CD4-positive, alpha-beta T cell (primary cell): ENCODE results near the gene ZRANB3. TPM values are rescaled to one million over a fixed set of nuclear protein-coding genes. Genes with fewer than 3 reads are reported as not detected.
"Not testable (repeated sequence)": the region's sequence is repeated elsewhere in the genome, so short reads cannot be mapped to it uniquely, and the experiment has no call there.

ENCODE experiments used
- ATAC-seq: fragments of 200-7000 bp; cut with Tn5 transposase; one replicate; pipeline ENCODE4 v1.10.0; 2022; ENCODE audit warnings: mild to moderate bottlenecking; ENCODE audit not compliant: poor library complexity
- CTCF ChIA-PET: fragments of 350-600 bp; sonication (Branson Sonifier 250); formaldehyde crosslinking; loops from one replicate; lab custom pipeline; 2021; ENCODE audit warnings: antibody characterized with exemption, inconsistent platforms; lab: Charles Lee
- POLR2A ChIA-PET: fragments of 350-600 bp; sonication (Branson Sonifier 250); formaldehyde crosslinking; loops from one replicate; lab custom pipeline; 2021; ENCODE audit warnings: antibody characterized with exemption, inconsistent platforms; lab: Charles Lee
- DNase-seq, 14 experiments: peaks; one replicate each; pipeline ENCODE4 v3.0.0-alpha.2; 2013 to 2020; ENCODE audit warnings: mixed read lengths in 2 of 14
- H3K27ac ChIP-seq, 2 donors: one replicate each; pipeline versions ENCODE4 v1.5.1 to v1.7.0; 2013; ENCODE audit warnings: low read length in 2 of 2, low read depth in 1 of 2, mild to moderate bottlenecking in 1 of 2
- H3K27me3 ChIP-seq, 2 experiments: 1 replicate in 1 of 2; 2 replicates in 1 of 2; pipeline versions ENCODE4 v1.6.1 to v1.7.0; 2013; ENCODE audit warnings: low read length in 2 of 2, control low read depth in 1 of 2, mild to moderate bottlenecking in 1 of 2, moderate library complexity in 1 of 2; ENCODE audit not compliant: insufficient read depth in 2 of 2, control insufficient read depth in 1 of 2
- H3K36me3 ChIP-seq: one replicate; pipeline ENCODE4 v1.6.1; 2013; ENCODE audit warnings: low read length, control low read depth; ENCODE audit not compliant: insufficient read depth
- H3K4me1 ChIP-seq: one replicate; pipeline ENCODE4 v1.6.1; 2013; ENCODE audit warnings: low read length, control low read depth; ENCODE audit not compliant: insufficient read depth
- H3K4me3 ChIP-seq: one replicate; pipeline ENCODE4 v1.5.1; 2013; ENCODE audit warnings: mild to moderate bottlenecking, low read length, moderate library complexity
- H3K9me3 ChIP-seq, 2 experiments: 1 replicate in 1 of 2; 2 replicates in 1 of 2; pipeline versions ENCODE4 v1.6.1 to v1.7.0; 2013; ENCODE audit warnings: low read length in 2 of 2, mild to moderate bottlenecking in 2 of 2, control low read depth in 1 of 2, moderate library complexity in 1 of 2; ENCODE audit not compliant: control insufficient read depth in 1 of 2, insufficient read depth in 1 of 2
- H3K27ac Mint-ChIP-seq: one replicate; pipeline ENCODE4 v1.8.0; 2020; ENCODE audit warnings: mixed read lengths
- H3K27me3 Mint-ChIP-seq: one replicate; pipeline ENCODE4 v1.8.0; 2021; ENCODE audit warnings: mixed read lengths
- H3K36me3 Mint-ChIP-seq: one replicate; pipeline ENCODE4 v1.8.0; 2021; ENCODE audit warnings: low read depth, mixed read lengths
- H3K4me1 Mint-ChIP-seq: one replicate; pipeline ENCODE4 v1.8.0; 2021; ENCODE audit warnings: low read depth, mixed read lengths
- H3K4me3 Mint-ChIP-seq: one replicate; pipeline ENCODE4 v1.8.0; 2020; ENCODE audit warnings: mild to moderate bottlenecking, mixed read lengths
- H3K9me3 Mint-ChIP-seq: one replicate; pipeline ENCODE4 v1.8.0; 2020; ENCODE audit warnings: mixed read lengths
- CTCF ChIP-seq: fragments of 200-600 bp; IDR thresholded peaks from one replicate; pipeline ENCODE4 v1.8.0; 2022; ENCODE audit warnings: antibody characterized with exemption, mild to moderate bottlenecking
- intact Hi-C, 2 experiments: fragments of 100-400 bp; cut with DNase I in 1 of 2; cut with micrococcal nuclease in 1 of 2; formaldehyde crosslinking; loops; one replicate each; pipeline versions ENCODE4 v1.15.1 to v1.9.0; 2023 to 2025; cut with DNase I, micrococcal nuclease
- total RNA-seq, 174 experiments: library from RNA in 2 of 174; stranded (reverse) in 2 of 174; gene quantifications; one replicate each; pipeline ENCODE4 v1.2.3 and lab custom pipeline; 2021 to 2026

The ZRANB3 gene
- total RNA-seq, 2 experiments from 2014 or later: 3.9 to 4.2 TPM

DNA sequence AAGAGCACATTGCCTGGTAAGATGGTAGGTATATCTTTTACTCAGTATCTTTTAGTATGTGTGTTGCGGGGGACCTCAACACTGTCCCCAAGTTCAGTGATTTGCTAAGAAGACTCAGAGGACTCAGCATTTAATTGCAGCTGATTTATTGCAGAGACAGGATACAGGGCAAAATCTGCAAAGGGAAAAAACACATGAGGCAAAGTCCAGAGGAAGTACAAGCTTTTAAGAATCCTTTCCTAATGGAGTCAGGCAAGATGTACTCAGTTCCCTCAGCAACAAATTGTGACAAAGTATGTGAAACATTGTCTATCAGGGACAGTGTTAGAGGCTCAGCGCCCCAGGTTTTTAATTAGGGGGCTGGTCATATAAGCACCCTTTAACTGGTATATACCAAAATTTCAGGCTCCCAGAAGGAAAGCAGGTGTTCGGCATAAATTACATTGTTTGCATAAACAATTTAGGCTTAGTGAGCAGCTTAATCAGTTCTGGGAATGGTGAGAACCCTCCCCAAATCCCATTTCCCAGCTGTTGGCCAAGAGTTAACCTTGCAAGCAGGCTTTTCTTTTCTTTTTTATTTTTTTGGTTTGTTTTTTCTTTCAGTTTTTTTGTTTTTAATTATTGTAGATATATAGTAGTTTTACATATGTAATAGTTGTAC, 437.2 kb downstream of the ZRANB3 start:
- Mint-ChIP-seq H3K27ac (no peak overlapping the region), H3K27me3 (no peaks in the 10 kb centered on the region), H3K4me3 (no peak overlapping the region), H3K4me1 (peaks cover 21% of the 10 kb centered on the region), H3K36me3 (peaks cover 86% of the 10 kb centered on the region), H3K9me3 (no peaks in the 10 kb centered on the region)
- Histone ChIP-seq H3K4me3 (no peak overlapping the region), H3K36me3 (peaks cover 43% of the 10 kb centered on the region), H3K4me1 (no peaks in the 10 kb centered on the region), H3K27ac (no peak overlapping the region), H3K27me3 (no peaks in the 10 kb centered on the region), H3K9me3 (no peaks in the 10 kb centered on the region)
- intact Hi-C loops: no loop called here
- ATAC-seq: no peak
- ChIA-PET CTCF (no interaction called here), POLR2A (no interaction called here)
- TF ChIP-seq CTCF: no peak
- DNase-seq: no peak

GRCh38 chr2:135093193-135093592, 437.8 kb downstream of the ZRANB3 start:
- no peak for TF ChIP-seq CTCF
- no peak overlapping the region for H3K27ac ChIP-seq
- no peaks in the 10 kb centered on the region for H3K27me3 ChIP-seq
- Mint-ChIP-seq H3K27me3 (no peaks in the 10 kb centered on the region), H3K4me3 (no peak overlapping the region), H3K9me3 (no peaks in the 10 kb centered on the region), H3K4me1 (peaks cover 19% of the 10 kb centered on the region), H3K27ac (no peak overlapping the region), H3K36me3 (peaks cover 87% of the 10 kb centered on the region)
- POLR2A ChIA-PET: interaction anchor here (0.5 kb wide), 1 partner anchor 631 kb away, joined by 4 read pairs; no protein-coding TSS in a partner anchor
- no peak overlapping the region for H3K4me3 ChIP-seq
- peaks cover 43% of the 10 kb centered on the region for H3K36me3 ChIP-seq
- H3K9me3 ChIP-seq: peaks cover 0 to 3% of the 10 kb centered on the region in 2 experiments
- DNase-seq (no peak), ATAC-seq (no peak)
- CTCF ChIA-PET: no interaction called here
- H3K4me1 ChIP-seq: no peaks in the 10 kb centered on the region
- intact Hi-C loops: no loop called here

DNA sequence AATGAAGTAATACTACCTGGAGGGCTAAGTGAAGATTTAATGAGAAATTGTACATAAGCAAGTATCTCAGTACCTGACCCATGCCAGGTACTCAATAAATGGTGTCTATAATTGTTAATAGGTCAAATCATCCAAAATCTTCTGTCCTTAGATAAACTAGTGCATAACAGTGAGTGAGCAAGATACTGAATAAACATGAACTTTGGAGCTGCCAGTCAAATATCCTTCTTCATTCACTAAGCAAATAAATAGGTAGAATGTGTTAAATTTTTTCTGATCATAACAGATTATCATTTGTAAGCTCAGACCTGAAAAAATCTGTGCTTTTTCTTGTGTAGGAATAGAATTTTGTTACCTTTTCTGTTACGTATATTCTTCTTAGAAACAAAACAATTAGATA, 439.3 kb downstream of the ZRANB3 start:
- ChIA-PET POLR2A (no interaction called here), CTCF (interaction anchor here (0.6 to 1.2 kb wide), 2 partner anchors 9 to 42 kb away, joined by 3 read pairs; no protein-coding TSS in a partner anchor)
- no peaks in the 10 kb centered on the region for H3K27me3 Mint-ChIP-seq
- TF ChIP-seq CTCF: no peak
- H3K27ac Mint-ChIP-seq: no peak overlapping the region
- H3K4me1 Mint-ChIP-seq: peaks cover 27% of the 10 kb centered on the region
- Histone ChIP-seq H3K9me3 (peaks cover 0 to 4% of the 10 kb centered on the region in 2 experiments), H3K4me3 (no peak overlapping the region), H3K27ac (no peak overlapping the region), H3K27me3 (no peaks in the 10 kb centered on the region), H3K36me3 (peaks cover 42% of the 10 kb centered on the region), H3K4me1 (no peaks in the 10 kb centered on the region)
- H3K36me3 Mint-ChIP-seq: peaks cover 90% of the 10 kb centered on the region
- DNase-seq (no peak), ATAC-seq (no peak)
- no peak overlapping the region for H3K4me3 Mint-ChIP-seq
- intact Hi-C loops: no loop called here
- no peaks in the 10 kb centered on the region for H3K9me3 Mint-ChIP-seq

GRCh38 chr2:135089597-135089996, 441.4 kb downstream of the ZRANB3 start:
- Mint-ChIP-seq H3K4me1 (peaks cover 35% of the 10 kb centered on the region), H3K36me3 (peaks cover 87% of the 10 kb centered on the region)
- H3K27ac ChIP-seq, ATAC-seq, H3K4me3 ChIP-seq, H3K27ac Mint-ChIP-seq, CTCF ChIA-PET, H3K9me3 ChIP-seq, H3K27me3 Mint-ChIP-seq, H3K4me1 ChIP-seq, H3K4me3 Mint-ChIP-seq, intact Hi-C loops, DNase-seq, H3K27me3 ChIP-seq, H3K9me3 Mint-ChIP-seq, POLR2A ChIA-PET: not testable (repeated sequence)
- H3K36me3 ChIP-seq: peaks cover 30% of the 10 kb centered on the region
